LNCAP (cell line): ENCODE data around the gene ZNF574.

Source experiments
- TF ChIP-seq, protein P1 (sequence below): fragments of 450-650 bp; IDR thresholded peaks from 2 replicates; pipeline ENCODE4 v1.5.1; 2017; ENCODE audit warnings: mild to moderate bottlenecking

Gene ZNF574

DNA sequence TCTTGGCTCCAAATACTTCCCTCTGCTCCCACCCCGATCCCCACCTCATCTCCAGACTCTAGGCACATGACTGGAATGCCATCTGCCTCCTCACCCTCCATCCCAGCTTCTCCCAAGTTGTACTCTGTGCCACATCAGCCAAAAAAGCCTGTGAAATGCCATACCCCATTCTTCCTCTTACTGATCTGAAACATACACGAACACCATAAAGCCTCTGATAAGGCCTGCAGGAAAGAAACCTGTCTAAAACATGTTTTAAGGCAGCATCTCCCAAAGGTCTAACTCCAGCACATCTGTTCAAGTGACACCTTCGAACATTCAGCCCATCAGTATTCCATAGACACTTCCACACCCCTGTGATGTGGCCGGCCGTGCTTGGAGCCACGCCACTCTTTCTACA, 11.5 kb upstream of the ZNF574 start:
- TF ChIP-seq, protein P1, sequence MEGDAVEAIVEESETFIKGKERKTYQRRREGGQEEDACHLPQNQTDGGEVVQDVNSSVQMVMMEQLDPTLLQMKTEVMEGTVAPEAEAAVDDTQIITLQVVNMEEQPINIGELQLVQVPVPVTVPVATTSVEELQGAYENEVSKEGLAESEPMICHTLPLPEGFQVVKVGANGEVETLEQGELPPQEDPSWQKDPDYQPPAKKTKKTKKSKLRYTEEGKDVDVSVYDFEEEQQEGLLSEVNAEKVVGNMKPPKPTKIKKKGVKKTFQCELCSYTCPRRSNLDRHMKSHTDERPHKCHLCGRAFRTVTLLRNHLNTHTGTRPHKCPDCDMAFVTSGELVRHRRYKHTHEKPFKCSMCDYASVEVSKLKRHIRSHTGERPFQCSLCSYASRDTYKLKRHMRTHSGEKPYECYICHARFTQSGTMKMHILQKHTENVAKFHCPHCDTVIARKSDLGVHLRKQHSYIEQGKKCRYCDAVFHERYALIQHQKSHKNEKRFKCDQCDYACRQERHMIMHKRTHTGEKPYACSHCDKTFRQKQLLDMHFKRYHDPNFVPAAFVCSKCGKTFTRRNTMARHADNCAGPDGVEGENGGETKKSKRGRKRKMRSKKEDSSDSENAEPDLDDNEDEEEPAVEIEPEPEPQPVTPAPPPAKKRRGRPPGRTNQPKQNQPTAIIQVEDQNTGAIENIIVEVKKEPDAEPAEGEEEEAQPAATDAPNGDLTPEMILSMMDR: no peak

DNA sequence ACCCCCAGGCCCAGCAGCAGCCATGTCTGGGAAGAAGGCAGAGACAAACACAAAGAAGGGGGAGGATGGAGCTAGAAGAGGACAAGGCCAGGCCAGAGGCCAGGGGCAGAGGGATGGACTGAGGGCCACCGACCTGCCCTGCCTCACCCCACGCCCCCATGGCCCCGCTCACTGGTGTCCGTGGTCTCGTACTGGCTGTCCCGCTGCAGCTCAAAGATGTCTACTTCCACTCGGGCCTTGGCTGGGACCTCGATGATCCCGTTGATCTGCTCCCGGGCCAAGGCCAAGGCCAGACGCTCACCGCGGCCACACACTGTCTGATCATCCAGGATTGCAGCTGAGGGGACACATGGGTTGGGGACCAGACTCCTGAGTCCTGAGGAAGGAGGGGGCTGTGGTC, 10.9 kb upstream of the ZNF574 start:
- TF ChIP-seq, protein P1: no peak

DNA sequence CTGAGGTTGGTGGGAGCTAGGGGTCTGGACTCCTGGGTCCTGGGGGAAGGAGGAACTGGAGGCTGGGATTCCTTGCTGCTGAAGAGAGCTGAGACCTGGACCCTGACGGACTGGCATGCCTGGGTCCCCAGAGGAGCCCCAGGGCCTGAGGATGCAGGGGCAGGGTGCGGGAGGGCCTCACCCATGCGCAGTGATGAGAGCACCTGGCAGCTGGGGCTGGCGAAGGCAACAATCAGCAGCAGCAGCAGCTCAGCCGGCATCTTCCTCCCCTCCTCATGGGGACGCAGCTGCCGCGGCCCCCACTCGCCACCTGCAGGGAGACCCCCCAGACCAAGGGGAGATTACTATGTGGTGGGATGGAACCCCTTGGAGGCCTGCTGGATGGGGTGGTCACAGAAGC, 10.5 kb upstream of the ZNF574 start:
- TF ChIP-seq, protein P1: no peak

DNA sequence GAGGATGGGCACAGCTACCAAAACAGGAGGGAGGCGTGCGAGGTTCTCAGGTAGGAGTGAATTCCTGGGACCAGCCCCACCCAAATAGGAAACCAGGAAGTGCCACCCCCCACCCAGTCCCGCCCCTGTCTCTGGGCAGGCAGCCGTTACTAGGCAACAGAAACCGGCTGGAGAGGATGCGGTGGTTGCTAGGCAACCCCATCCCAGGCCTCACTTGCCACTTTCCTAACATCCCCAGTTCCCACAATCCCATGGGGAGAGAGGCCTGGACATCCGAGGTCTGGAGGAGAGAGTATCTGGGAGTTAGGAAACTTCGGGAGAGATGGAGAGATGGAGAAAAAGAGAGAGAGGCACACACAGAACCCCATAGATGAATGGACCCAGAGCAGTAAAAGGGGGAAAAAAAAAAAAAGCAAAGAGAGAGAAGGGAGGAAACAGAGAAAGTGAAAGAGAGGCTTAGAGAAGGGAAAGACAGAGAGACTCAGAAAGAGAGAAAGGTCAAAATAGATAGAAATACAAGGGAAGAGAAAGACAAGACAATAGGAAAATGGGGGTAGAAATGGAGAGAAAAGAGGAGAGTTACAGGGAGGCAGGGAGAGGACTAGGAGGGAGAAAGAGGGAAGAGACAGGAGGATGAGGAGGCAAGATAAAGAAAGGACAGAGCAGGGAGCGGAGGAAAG, 9.8 kb upstream of the ZNF574 start:
- TF ChIP-seq, protein P1: no peak

DNA sequence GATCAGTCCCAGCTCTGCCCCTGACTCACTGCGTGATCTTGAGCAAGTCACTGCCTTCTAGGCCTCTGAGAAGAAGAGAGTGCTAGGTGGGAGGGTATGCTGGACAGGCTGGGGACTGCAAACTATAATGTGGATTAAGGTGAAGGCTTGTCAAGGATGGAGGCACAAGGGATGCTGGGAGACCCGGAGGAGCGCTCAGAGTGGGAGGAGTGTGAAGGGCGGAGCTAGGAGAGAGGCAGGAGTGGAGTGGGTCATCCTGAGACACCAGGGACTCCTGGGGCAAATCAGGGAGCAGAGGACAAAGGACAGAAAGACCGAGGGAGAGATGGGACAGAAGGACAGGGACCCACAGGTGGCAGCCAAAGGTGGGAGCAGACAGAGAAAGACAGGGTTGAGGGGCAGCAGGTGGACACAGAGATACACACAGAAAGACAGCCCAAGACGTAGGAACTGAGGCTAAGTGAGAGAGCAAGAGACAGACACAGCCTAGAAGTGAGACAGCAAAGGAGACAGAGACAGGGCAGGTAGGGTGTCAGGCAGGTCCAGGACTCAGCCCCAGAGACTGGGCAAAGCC, 8.6 kb upstream of the ZNF574 start:
- TF ChIP-seq, protein P1: no peak

DNA sequence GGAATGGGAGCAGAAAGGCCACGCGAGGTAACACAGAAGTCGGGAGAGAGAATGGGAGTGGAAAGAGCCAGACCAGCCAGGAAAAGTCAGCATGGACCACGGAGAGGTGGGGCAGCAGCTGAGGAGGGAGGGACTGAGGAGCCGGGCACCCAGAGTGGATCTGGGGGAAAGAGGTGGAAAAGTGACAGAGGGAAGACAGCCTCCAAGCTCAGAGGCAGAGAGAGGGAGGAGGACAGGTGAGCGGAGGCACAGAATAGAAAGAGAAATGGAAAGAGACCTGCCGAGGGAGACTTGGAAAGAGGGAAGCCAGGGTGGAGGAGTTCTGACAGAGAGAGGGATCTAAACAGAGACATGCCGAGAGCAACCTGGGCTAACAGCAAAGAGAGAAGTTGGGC, 7.6 kb upstream of the ZNF574 start:
- TF ChIP-seq, protein P1: no peak

DNA sequence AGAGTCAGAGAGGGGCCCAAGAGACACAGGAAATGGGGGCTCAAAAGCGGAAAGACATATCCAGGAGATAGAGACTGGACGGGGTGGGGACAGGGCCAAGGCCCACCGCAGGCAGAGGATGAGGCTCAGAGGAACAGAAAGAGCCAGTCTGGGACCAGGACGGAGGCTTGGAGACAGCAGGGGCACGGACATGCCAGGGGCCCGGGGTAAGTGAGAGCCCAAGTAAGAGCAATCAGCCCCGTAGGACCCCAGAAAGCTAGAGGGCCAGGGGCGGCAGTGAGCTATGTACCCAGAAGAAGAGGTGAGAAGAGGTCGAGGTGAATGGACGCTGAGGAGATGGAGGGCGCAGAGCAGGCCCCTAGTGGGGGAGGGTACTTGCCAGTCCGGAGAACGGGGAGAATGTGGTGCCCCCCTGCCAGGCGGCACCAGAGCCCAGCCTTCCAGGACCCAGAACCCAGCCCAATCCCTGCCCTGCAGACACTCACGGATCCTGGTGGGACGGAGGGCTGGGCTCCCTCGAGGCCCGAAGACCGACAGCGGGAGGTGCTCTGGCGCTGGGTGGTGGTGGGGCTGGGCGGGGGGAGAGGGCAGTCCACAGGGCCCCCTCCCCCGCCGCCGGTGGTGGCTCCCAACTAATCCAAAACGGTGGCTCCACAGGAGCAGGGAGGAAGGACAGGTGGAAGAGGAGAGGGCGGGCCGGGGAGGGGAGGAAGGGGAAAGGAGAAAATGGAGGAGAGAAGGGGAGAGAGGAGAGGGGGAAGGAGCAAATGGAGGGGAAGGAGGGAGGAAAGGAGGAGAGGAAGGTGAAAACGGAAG, 7.0 kb upstream of the ZNF574 start:
- TF ChIP-seq, protein P1: no peak
